BE2C (cell line): ENCODE measurements around the gene NELFB.
"Not testable (repeated sequence)": the region's sequence is repeated elsewhere in the genome, so short reads cannot be mapped to it uniquely, and the experiment has no call there.

ENCODE experiments used
- DNase-seq: peaks from one replicate; pipeline ENCODE4 v3.0.0-alpha.2; 2020
- H3K27me3 ChIP-seq: fragments of 250-450 bp; sonication (Bioruptor Pico); 2 replicates; pipeline ENCODE4 v1.5.1; 2020; ENCODE audit warnings: mild to moderate bottlenecking
- H3K36me3 ChIP-seq: fragments of 250-450 bp; sonication (Bioruptor Pico); 2 replicates; pipeline ENCODE4 v1.5.1; 2020; ENCODE audit warnings: mild to moderate bottlenecking
- H3K4me1 ChIP-seq: fragments of 250-450 bp; sonication (Bioruptor Pico); 2 replicates; pipeline ENCODE4 v1.5.1; 2020
- H3K4me3 ChIP-seq: 2 replicates; pipeline ENCODE4 v1.5.1; 2011; ENCODE audit warnings: low read depth, low read length
- H3K9me3 ChIP-seq: fragments of 250-450 bp; sonication (Bioruptor Pico); 2 replicates; pipeline ENCODE4 v1.5.1; 2020
- TF ChIP-seq, protein P1 (sequence below): IDR thresholded peaks from 2 replicates; pipeline ENCODE4 v1.5.1; 2012; ENCODE audit warnings: mild to moderate bottlenecking, low read depth, low read length

NELFB gene

DNA sequence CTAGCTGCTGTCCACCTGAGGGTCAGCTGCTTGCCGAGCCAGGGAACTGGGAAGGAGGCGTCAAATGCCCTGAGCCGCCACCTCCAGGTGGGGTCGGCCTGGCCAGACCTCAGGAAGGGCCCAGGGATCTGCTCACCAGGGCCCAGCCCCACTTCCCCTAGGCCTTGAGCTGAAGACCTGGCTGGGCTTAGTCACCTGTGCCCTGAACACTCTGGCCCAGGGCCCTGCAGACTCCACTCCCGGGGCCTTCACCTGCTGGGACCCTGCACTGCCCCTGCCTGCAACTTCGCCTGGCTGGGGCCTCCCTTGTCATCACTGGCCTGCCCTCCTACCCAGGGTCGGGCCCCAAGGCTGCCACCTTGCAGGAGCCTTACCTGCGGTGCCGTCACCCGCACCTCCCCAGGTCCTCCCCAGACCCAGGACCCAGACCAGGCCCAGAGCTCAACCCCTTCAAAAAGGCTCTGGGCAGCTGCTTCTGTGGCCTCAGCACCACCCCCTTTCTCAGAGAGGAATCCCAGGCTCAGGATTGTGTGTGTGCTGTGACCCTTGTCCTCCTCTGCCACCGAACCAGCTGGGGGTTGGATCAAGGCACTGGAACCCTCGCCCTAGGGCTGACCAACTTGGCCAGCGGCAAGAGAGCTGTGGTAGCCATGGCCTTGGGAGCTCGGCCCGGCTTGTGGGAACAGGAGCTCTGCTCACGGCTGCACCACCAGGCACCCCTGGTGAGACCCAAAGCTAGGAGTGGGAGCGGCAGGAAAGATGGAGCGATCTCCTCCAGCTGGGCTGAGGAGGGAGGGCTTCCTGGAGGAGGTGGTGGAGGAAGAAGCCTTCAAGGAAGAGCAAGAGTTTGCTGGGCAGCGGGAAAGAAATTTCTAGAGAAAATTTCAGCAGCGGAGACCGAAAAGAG lies 1.2 kb upstream of the NELFB start:
- DNase-seq = no peak
- peak overlapping the region; percentile 75 for H3K4me3 ChIP-seq
- H3K9me3 ChIP-seq = no peaks in the 10 kb centered on the region
- peaks cover 4% of the 10 kb centered on the region for H3K4me1 ChIP-seq
- TF ChIP-seq, protein P1, sequence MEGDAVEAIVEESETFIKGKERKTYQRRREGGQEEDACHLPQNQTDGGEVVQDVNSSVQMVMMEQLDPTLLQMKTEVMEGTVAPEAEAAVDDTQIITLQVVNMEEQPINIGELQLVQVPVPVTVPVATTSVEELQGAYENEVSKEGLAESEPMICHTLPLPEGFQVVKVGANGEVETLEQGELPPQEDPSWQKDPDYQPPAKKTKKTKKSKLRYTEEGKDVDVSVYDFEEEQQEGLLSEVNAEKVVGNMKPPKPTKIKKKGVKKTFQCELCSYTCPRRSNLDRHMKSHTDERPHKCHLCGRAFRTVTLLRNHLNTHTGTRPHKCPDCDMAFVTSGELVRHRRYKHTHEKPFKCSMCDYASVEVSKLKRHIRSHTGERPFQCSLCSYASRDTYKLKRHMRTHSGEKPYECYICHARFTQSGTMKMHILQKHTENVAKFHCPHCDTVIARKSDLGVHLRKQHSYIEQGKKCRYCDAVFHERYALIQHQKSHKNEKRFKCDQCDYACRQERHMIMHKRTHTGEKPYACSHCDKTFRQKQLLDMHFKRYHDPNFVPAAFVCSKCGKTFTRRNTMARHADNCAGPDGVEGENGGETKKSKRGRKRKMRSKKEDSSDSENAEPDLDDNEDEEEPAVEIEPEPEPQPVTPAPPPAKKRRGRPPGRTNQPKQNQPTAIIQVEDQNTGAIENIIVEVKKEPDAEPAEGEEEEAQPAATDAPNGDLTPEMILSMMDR = no peak
- H3K36me3 ChIP-seq = peaks cover 15% of the 10 kb centered on the region
- H3K27me3 ChIP-seq = no peaks in the 10 kb centered on the region

DNA sequence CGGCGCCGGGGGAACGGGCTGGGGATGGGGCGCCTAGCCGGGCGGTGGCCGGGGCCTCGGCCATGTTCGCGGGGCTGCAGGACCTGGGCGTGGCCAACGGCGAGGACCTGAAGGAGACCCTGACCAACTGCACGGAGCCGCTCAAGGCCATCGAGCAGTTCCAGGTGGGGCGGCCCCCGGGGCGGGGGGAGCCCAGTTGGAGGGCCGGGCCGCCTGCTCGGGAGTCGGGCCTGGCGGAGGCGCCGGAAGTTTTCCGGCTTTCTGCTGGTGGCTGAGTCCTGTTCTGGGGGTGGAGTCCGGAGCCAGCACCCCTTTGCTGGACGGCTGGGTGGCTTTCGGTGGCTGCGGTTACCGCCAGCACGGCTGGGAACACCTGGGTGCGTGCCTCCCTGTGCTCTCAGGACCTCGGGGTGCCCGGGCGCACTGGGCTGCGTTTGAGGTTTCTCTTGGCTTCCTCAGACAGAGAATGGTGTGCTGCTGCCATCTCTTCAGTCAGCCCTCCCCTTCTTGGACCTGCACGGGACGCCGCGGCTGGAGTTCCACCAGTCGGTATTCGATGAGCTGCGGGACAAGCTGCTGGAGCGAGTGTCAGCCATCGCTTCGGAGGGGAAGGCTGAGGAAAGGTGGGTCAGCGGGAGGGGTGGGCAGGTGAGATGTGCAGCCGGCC lies 454 bp downstream of the NELFB start:
- DNase-seq = no peak
- TF ChIP-seq, protein P1 = no peak
- peak overlapping the region; percentile 93 for H3K4me3 ChIP-seq
- H3K36me3 ChIP-seq = peaks cover 19% of the 10 kb centered on the region
- no peaks in the 10 kb centered on the region for H3K27me3 ChIP-seq
- peaks cover 4% of the 10 kb centered on the region for H3K4me1 ChIP-seq
- no peaks in the 10 kb centered on the region for H3K9me3 ChIP-seq

DNA sequence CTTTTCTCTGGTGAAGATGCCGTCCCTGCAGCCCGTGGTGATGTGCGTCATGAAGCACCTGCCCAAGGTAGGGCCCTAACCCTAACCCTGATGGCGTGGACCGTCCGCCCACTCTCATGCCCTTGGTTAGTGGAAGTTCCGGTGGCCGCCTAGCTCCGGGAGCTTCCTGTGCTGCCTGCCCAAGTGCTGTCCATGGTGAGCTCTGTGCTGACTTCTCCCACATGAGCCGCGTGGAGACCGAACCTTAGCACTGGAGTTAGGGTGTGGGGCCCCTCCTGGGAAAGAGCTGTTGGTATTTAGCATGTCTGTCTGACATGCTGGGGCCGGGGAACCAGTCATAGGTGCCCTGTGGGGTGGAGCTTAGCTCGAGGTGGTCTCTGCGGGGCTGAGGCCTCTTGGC lies 1.2 kb downstream of the NELFB start:
- Histone ChIP-seq H3K4me1 (peaks cover 4% of the 10 kb centered on the region), H3K36me3 (peaks cover 19% of the 10 kb centered on the region), H3K4me3 (peak overlapping the region; percentile 93), H3K27me3 (no peaks in the 10 kb centered on the region), H3K9me3 (no peaks in the 10 kb centered on the region)
- no peak for DNase-seq
- TF ChIP-seq, protein P1 = no peak

DNA sequence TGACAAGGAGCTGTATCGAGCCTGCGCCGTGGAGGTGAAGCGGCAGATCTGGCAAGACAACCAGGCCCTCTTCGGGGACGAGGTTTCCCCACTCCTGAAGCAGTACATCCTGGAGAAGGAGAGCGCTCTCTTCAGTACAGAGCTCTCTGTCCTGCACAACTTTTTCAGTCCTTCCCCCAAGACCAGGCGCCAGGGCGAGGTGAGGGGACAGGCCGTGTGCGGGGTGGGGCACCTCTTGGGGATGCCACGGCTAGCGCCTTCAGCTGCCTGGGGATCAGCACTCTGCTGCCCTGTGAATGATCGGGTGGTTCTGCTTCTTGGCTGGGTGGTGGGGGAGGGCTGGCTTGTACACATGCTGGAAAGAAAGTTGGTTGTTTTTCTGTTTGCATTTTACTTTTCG lies 1.7 kb downstream of the NELFB start:
- Histone ChIP-seq H3K27me3 (no peaks in the 10 kb centered on the region), H3K9me3 (no peaks in the 10 kb centered on the region), H3K4me1 (peaks cover 4% of the 10 kb centered on the region), H3K4me3 (no peak overlapping the region; the same call in 1 of the 2 replicates), H3K36me3 (peaks cover 19% of the 10 kb centered on the region)
- DNase-seq = no peak
- TF ChIP-seq, protein P1 = no peak

DNA sequence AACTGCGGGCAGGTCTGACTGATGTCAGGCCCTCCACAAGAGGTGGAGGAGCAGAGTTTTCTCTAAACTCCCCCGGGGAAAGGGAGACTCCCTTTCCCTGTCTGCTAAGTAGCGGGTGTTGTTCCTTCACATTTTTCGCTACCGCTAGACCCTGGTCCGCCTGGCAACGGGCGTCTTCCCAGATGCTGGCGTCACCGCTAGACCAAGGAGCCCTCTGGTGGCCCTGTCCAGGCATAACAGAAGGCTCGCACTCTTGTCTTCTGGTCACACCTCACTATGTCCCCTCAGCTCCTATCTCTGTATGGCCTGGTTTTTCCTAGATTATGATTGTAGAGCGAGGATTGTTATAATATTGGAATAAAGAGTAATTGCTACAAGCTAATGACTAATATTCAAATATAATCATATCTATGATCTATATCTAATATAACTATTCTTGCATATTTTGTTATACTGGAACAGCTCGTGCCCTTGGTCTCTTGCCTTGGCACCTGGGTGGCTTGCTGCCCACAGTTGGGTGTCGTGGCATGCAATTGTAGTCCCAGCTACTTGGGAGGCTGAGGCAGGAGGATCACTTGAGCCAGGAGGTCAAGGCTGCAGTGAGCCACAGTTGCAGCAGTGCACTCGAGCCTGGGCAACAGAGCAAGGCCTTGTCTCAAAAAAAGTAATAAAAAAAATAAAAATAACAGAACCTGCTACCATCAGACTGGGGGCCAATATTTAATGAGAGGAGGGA lies 7.2 kb downstream of the NELFB start:
- TF ChIP-seq, protein P1 = peak; percentile 47
- DNase-seq = peak; percentile 54
- not testable (repeated sequence) for H3K9me3 ChIP-seq, H3K27me3 ChIP-seq, H3K4me3 ChIP-seq, H3K4me1 ChIP-seq
- peaks cover 30% of the 10 kb centered on the region for H3K36me3 ChIP-seq
